Lung microvascular endothelial cell (primary cell): ENCODE data around the gene NHP2. TPM values are rescaled to one million over a fixed set of nuclear protein-coding genes. Genes with fewer than 3 reads are reported as not detected.

Experiments
- DNase-seq, 2 donors: peaks; one replicate each; pipeline versions ENCODE4 v3.0.0 to v3.0.0-alpha.2; 2010; ENCODE audit warnings: low read depth in 2 of 2
- total RNA-seq: library from RNA; depleted of rRNA; stranded (reverse); fragments of >200 nt; gene quantifications from 2 replicates; pipeline ENCODE4 v1.2.1, GENCODE V29; 2014

Gene NHP2
- total RNA-seq, 1 donor from 2014 or later: 106 TPM

DNA sequence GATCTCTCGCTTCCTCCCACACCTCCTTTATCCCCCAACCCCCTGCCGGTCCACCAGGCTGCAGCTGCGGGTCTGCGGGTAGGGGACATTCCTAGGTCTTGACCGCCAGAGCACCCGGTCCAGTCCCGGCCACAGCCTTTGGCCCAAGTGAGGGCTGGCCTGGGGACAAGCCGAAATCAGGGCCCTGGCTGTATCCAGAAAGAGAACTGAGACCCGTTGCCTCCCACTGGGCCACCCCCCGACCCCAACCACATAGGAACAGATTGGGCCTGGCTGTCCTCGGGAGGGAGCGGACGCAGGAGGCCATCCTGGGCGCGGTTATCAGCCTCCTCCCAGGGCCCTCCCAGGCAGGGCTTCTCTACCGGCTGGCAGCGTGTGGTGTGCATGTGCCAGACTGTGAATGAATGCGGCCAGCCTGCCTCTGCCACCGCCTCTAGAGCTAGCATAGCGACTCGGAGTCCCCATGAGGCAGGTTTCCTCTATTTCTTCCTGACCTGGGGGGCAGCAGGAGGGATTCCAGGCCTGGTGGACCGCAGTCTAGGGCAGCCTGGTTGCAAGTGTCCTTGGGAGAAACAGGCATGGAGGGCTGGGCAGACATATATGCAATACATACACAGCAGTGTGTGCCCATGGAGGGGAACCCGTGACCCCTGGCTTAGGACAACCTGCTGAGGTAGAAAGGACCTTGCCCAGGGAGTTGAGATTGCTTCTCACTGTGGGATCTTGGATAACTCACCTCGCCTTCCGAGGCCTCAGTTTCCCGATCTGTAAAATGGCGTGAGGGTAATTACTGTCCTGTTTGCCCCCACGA lies 39.2 kb downstream of the NHP2 start:
- peak in 1 of 2 donors; percentile 27 for DNase-seq

GRCh38 chr5:178113841-178114324 lies 39.8 kb downstream of the NHP2 start:
- no peak for DNase-seq

- peak; percentile 70 to 73 for DNase-seq
Measured at GRCh38 chr5:178113141-178113787, 40.4 kb downstream of the NHP2 start, which contains the start of gene N4BP3. Gene N4BP3 (plus strand): TSS chr5:178113532. CDS start chr5:178119584, 6,052 bp downstream.

GRCh38 chr5:178112545-178112944 lies 41.1 kb downstream of the NHP2 start:
- no peak for DNase-seq

DNA sequence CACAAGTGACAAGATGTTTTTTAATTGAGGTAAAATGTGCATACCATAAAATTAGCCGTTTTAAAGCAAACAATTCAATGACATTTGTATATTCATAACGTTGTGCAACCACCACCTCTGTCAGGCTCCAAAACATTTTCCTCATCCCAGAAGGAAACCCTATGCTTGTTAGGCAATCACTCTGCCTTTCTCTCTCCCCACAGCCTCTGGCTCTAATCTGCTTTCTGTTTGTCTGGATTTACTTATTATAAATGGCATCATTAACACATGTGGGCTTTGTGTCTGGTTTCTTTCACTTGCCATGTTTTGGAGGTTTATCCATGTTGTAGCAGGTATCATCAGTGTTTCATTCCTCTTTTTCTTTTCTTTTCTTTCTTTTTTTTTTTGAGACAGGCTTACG lies 41.8 kb downstream of the NHP2 start:
- DNase-seq: no peak

- no peak for DNase-seq
Measured at GRCh38 chr5:178110511-178110910, 43.2 kb downstream of the NHP2 start.

GRCh38 chr5:178108966-178109365 lies 44.7 kb downstream of the NHP2 start:
- no peak for DNase-seq

GRCh38 chr5:178108446-178108845 lies 45.2 kb downstream of the NHP2 start:
- no peak for DNase-seq

- DNase-seq: no peak
Measured at GRCh38 chr5:178107756-178108310, 45.9 kb downstream of the NHP2 start.

DNA sequence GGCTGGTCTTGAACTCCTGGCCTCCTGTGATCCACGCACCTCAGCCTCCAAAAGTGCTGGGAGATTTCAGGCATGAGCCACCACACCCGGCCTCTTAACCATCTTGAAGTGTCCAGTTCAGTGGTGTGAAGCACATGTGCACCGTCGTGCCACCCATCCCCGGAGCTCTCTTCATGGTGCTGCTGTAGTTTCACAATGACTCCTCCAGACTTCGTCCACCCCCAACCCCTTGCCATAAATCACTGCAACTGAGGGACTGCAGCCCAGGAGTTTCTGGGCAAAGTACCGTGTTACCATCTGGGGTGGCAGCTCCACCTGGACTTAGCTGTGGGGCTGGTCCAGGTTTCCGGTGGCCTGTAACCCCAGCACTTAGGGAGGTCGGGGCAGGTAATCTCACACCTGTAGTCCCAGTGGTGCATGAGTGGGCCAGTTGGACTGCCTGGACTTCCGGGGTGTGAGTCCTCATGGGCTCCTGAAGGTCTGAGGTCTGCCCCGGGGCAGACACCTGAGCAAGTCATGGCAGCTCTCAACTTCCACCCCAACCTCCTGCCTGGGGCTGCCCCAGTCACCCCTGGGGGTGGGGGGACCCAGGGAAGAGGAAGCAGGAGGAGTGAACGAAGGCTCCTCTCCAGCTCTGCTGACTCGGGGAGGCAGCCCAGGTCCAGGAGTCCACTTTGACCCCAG lies 47.0 kb downstream of the NHP2 start:
- DNase-seq: no peak

- no peak for DNase-seq
Measured at GRCh38 chr5:178106086-178106485, 47.6 kb downstream of the NHP2 start.

DNA sequence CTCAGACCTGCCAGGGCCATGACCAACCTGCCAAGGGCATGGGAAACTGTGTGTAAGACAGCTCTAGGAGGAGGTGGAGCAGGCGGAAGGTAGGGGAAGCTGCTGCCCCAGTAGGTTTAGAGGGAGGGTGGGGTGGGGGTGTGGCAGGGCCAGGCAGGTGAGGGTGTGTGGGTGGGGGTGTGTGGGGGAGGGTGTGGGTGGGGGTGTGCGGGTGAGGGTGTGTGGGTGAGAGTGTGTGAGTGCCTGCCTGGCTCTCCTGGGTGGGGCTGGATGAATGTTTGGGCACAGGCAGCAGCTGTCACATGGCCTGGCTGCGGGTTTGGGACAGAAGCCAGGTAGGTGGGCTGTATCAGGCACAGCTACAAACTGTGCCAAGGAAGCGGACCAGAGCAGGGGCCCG lies 49.2 kb downstream of the NHP2 start:
- no peak for DNase-seq

GRCh38 chr5:178103612-178104011 lies 50.1 kb downstream of the NHP2 start:
- DNase-seq: no peak

Other genes starting within 250 kb of the NHP2 start
- gene PROP1, start 157.6 kb downstream of the NHP2 start, total RNA-seq: not detected in 2 replicates
- 18.3 and 23.8 TPM in 2 replicates for gene N4BP3, start 40.4 kb downstream of the NHP2 start, total RNA-seq
- 22.4 and 33.9 TPM in 2 replicates for gene RMND5B, start 22.9 kb downstream of the NHP2 start, total RNA-seq
- not detected in 2 replicates for gene GMCL2, start 33.5 kb upstream of the NHP2 start, total RNA-seq
- 41.6 and 58.1 TPM in 2 replicates for gene HNRNPAB, start 50.6 kb upstream of the NHP2 start, total RNA-seq
- gene PHYKPL, start 78.9 kb upstream of the NHP2 start, total RNA-seq: 27.9 and 44.6 TPM in 2 replicates